ENCODE results near the gene ZFAND6.

ZFAND6 gene

DNA sequence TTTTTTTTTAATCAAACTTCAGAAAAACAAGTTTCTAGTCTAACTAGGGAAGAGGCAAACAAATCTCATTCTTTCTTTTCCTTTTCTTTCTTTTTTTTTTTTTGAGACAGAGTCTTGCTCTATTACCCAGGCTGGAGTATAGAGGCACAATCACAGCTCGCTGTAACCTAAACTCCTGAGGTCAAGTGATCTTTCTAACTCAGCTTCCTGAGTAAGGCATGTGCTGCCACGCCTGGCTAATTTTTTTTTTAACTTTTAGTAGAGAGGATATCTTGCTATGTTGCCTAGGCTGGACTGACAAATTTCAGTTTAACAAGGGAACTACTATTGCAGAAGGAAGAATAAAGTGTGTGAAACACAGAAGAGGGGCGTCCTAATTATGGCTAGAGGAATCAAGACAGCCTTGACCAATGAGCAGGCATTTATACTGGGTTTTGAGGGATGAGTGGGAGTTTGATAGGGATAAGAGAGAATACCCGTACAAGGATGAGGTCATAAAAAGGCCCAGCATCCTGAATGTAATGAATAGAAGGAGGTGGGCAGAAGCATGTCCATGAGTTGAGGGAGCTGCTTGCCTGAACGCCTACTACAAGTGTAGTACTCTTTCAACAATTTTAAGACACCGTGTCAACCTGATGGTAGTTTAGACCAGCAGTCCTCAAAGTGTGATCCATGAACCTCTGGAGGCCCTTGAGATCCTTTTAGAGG, 6.7 kb upstream of the ZFAND6 start:
- DNase-seq (ENCODE audit: low spot score): no peak

DNA sequence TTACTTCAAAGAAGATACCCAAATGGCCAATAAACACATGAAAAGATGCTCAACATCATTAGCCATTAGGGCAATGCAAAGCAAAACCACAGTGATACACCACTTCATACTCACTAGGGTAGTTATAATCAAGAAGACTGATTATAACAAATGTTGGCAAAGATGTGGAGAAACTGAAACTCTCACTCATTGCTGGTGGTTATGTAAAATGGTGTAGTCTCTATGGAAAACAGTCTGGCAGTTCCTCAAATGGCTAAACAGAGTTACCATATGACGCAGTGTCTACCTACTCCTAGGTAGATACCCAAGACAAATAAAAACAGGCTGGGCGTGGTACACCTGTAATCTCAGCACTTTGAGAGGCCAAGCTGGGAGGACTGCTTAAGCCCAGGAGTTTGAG, 3.5 kb upstream of the ZFAND6 start:
- no peak for DNase-seq (ENCODE audit: low spot score)

DNA sequence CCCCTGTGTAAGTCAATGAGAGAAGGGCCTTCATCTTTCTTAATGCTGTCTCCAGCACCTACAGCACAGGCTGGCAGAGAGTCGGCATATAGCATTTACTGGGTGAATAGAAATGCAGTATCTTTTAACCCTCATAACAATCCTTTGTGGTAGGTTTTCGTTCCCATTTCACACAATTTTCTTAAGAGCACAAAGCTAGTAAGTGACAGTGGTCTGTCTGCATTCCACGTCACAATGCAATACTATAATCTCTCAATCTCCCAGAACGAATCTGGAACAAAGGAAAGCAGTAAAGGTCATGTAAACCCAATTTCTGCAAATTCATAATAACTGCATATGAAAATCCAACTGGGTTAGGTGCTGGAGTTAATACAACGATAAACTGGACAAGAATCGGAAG, 1.4 kb upstream of the ZFAND6 start:
- DNase-seq (ENCODE audit: low spot score): no peak

DNA sequence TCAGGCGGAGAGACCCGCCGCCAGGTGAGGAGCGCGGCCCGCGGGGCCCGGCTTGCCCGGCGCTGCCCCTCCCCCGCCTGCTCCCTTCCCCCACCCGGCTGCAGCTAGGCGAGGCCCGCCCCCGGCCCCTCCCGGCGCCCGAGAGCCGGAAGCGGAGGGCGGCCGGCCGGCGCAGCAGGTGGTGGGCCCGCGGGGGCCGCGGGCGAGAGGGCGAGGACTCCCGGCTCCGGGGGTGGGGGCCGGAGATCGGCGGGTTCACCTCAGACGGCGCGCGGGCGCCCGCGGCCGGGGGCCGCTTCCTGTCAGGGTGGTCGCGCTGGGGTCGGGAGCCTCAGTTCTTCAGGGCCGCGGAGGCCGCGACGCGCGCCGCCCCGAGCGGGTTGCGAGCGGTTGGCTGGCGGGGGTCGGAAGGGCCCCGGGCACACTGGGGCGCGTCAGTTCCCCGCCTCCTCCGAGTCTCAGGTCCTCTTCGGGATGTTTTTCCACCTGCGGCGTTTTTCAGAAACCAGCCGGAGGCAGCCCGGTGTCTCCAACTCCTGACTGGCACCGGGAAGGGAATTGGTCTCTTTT, 395 bp downstream of the ZFAND6 start:
- DNase-seq (ENCODE audit: low spot score): peak; percentile 44

DNA sequence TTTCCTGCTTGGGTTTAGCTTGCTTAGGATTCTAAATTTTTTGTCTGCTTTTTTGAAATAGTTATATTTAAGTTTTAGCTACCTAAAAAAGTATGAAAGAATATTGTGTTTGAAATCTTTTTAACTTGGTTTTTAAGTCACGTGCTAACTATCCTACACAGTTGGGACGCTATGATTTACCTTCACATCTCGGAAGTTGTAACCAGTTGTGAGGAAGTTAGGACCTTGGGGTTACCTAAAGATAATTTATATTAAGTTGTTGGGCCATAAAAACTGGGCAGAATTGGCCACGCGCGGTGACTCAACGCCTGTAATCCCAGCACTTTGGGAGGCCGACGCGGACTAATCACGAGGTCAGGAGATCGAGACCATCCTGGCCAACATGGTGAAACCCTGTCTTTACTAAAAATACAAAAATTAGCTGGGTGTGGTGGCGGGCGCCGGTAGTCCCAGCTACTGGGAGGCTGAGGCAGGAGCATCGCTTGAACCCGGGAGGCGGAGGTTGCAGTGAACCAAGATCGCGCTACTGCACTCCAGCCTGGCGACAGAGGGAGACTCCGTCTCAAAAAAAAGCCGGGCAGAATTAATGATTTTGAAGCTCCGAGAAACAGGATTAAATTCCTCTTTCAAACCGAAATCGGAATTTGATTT, 1.0 kb downstream of the ZFAND6 start:
- peak; percentile 20 for DNase-seq (ENCODE audit: low spot score)

DNA sequence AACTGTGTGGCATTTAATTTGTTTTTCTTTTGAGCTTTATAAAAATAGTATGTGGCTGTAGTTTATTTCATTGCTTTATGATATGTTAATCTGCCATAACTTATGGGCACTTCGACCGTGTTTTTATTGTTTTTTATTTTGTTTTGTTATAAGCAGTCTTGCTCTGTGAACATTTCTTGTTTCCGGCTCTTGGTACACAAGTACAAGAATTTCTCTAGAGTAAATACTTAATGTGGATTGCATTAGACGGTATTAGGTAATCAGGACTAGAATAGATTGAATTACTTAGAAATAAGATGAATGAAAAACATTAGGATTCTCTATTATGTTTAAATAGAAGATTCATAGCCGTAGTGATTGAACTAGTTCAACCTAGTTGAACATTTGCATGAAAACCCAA, 2.1 kb downstream of the ZFAND6 start:
- DNase-seq (ENCODE audit: low spot score): no peak

DNA sequence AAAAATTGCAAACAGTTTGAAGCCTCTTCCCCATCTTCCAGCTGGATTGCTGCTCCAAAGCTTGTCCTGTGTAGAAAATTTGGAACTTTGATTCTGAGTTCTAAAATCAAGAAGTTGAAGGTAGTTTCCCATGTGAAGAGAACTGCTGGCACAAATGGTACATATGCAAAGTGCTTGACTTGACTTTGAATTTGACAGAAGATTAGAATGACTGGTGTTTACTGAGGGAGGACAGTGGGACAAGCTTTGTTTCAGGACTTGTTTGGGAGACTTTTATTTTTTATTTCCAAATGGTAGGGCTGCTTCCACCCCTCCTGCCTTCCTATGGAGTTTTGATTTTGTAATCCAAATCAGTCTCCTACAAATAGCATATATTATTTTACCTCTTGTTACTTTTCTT, 7.4 kb downstream of the ZFAND6 start:
- DNase-seq (ENCODE audit: low spot score): no peak

DNA sequence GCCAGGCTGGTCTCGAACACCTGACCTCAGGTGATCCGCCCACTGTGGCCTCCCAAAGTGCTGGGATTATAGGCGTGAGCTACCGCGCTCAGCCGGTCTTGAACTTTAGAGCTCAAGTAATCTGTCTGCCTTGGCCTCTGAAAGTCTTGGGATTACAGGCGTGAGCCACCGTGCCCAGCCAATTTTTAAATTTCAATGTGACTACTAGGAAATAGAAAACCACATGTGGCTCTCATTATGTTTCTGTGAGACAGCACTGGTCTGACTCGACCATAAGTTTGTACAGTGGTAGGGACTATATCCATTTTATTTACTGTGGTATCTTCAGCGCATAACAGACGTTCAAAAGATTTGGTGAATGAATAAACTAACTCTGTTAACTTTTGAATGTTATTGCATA, 9.1 kb downstream of the ZFAND6 start:
- no peak for DNase-seq (ENCODE audit: low spot score)

DNA sequence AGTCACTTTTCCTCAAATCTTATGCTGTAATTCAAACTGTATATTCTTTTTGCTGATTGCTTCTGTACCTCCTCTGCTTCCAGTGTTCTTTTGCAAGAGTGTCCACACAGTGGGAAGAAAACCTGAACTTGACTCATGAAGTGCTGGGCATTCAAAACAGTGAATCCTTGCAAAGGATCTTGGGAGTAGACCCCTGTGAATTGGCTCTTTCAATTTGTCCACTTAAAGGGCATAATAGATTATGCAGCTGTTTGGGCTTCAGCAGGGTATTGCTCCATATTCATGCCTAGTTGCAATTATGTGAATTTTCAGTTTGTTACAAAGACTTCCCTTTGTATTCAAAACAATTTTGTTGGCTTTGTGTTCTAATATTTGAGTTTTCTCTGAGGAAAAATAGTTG, 11.4 kb downstream of the ZFAND6 start:
- DNase-seq (ENCODE audit: low spot score): no peak

DNA sequence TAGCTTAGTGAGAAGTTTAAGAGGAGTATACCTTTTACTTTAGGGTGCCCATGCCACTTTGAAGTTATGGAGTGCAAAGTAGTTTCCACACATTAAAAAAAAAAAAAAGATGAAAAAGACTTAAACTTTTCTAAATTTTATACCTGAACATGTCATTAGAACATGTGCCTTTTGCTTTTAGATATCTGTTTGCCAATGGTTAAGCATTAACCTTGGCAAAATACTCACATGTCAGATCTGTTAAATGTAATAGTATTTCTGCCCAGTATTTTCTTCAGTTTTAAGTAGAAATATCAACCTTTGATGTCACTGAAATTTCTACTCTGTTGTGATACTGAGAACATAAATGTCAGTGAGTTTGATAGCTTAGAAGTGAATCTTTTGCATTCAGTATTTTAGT, 12.2 kb downstream of the ZFAND6 start:
- no peak for DNase-seq (ENCODE audit: low spot score)

DNA sequence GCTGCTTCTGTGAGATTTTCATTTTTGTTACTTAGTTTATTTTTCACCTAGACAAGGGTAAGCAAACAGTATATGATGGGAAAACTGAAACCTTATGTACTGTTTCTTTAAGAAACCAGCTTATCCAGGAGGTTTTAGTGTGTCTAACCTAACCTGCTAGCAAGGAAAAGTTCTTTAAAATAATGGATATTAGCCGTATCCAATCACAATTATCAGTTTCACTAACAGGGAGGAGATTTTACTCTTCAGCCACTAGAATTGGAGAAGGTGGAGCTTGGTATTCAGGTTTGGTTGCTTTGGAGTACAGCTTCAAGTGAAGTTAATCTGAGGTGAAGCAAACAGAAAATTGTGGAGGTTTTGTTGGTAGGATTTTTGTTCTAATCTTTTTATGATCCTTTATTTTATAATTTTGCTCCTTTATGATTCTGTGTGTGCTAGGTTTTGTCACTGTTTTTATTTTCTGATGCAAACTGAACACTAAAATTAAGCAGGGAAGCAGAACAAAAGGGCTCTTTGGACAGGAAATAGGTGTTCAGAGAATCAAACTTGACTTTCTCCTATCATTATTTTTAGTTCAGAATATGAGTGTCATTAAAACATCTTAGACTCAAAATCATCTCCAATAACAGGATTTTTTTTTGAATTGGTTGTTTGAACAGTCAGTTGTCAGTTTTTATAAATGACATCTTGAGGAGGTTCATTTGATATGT, 13.0 kb downstream of the ZFAND6 start:
- DNase-seq (ENCODE audit: low spot score): peak; percentile 67

DNA sequence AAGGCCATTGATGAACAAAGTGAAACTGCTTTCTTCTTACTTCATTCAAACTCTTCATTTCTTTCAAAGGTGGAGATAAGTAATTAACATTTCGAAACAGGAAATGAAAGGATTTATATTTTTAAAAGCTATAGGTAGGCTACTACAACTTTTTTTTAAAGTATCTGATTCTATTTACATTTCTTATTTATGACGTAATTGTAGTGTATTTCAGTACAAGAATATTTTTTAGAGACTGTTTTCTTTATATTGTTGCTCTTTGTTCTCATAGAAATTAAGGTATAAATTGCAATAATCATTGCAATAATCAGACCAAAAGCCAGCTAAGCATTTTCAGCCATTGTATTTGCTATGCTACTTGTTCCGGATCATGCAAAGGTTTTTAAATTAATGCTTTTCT, 13.7 kb downstream of the ZFAND6 start:
- DNase-seq (ENCODE audit: low spot score): no peak

DNA sequence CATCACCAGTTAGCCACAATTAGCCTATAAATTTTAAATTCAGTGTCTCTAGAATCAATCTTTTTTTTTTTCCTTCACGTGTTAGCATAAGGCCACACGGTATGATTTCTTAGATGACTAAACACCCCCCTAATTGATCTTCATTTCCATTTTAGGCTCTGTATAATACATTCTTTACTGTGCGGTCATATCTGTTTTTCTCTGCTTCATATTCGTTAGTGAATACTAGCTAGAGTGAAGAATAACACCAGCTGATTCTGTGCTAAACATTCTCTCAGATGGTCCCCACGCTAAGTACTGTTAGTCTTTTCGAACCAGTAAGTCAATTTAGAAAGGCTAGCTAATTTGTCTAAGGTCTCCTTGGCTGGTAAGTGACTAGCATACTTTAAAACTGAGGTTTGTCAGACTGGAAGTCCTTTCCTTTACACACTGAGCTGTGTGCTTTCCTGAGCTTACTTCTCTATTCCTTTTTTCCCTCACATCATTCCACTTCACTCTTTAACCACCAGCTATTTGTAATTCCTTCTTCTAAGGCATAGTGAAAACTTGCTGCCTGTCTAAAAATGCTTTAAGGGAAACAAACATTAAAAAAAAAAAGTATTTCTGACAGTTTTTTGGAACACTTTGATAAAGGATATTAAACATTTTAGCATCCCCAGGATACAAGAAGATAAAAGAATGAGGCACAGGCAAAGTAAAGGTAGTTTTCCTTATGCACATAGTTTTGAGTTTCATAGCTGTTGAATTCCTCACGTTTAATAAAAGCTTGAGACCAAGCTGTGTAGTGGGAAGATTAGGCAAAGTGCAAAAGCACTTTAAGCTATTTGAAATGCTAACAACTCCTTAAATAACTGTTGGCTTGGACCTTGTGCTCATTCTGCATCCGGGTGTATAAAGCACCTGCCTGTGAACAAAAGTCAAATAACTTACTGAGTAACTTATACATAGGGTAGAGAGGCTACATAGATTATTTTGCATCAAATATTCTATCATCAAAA, 17.1 kb downstream of the ZFAND6 start:
- no peak for DNase-seq (ENCODE audit: low spot score)

DNA sequence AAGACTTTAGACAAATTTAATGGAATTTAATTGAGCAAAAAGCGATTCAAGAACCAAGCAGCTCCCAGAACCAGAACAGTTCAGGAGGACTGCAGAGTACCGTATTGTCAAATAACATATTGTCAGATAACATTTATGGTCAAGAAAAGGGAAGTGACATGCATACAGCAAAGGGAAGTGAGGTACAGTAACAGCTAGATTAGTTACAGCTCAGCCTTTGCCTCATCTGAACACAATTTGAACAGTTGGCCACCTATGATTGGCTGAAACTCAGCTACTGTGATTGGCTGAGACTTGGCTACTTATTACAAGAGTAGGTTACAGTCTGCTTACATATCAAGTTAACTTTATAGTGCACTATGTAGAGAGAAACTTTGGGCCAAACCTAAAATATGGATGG, 21.9 kb downstream of the ZFAND6 start:
- no peak for DNase-seq (ENCODE audit: low spot score)

DNA sequence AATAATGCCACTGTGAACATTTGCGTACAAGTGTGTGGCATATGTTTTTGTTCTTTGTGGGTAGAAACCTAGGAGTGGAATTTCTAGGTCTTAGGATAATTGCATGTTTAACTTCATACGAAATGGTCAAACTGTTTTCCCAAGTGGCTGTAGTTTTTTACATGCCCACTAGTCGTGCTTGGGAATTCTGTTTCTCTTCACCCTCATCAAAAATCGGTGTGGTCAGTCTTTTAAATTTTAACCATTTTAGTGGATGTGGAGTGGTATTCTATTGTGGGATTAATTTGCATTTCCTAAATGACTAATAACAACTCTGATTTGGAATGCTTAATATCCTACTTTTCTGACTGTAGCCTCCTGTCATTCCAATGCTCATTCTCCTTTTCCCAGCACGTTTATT, 27.6 kb downstream of the ZFAND6 start:
- no peak for DNase-seq (ENCODE audit: low spot score)

DNA sequence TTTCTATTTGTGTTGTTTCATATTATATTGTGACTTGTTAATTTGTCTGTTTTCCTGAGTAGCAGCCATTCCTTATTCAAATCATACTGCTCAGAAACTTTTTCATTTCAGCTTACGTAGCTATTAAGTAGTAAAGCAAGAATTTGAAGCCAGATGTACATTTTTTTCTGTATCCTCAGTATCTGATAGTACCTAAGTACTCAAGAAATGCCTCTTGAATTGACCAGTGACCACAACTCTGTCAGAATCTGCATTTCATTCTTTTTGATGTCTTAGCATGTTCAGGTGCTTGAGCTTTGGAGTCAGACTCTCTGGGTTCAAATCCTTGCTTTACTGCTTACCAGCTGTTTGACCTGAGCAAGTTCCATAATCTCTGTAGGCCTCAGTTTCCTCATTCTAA, 30.6 kb downstream of the ZFAND6 start:
- no peak for DNase-seq (ENCODE audit: low spot score)

DNA sequence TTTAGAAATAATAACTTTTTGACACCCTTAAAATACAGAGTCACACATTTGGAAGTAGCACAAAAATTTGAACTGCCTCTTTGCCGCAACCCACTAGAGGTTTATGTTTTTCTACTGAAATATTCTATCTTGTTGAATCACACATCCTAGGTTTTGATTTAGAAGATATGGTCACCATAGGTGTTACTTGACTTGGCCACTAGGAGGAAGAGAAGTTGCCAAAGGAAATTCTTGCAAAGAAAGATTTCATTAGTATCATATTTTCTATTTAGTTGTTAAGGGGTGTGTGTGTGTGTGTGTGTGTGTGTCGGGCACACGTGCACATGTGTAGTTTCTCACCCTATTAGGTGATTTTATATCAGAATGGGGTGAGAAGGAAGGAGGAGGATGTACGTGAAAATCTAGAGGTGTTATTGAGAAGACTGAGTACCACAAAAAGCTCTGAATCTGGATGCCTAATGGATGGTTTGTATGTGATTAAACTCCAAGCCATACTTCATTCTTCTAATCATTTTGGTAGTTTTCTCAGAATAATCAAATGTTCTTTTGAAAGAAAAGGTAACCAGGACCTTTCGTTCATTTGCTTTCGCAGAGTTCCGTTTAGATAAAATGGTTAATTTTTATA, 31.5 kb downstream of the ZFAND6 start:
- no peak for DNase-seq (ENCODE audit: low spot score)

DNA sequence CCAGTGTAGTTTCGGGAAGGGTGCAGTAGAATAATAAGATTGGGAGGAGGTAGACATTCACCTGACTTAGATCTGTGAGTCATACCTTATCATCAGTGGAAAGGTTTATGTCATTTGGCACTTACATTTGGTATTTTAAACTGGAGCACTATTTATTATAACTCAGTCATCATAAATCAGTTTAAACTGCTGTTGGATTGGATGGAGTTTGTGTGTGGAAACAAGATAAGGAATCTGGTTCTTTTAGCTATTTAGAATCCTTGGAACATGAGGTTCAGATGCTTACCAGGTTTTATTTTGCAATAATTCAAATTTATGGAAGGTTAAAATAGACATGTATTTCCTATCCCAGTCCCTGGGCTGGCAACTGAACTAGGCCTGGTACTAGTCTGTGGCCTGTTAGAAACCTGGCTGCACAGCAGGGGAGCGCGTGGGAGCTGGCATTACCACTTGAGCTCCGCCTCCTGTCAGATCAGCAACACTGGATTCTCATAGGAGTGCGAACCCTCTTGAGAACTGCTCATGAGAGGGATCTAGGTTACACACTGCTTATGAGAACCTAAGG, 34.5 kb downstream of the ZFAND6 start:
- DNase-seq (ENCODE audit: low spot score): no peak

DNA sequence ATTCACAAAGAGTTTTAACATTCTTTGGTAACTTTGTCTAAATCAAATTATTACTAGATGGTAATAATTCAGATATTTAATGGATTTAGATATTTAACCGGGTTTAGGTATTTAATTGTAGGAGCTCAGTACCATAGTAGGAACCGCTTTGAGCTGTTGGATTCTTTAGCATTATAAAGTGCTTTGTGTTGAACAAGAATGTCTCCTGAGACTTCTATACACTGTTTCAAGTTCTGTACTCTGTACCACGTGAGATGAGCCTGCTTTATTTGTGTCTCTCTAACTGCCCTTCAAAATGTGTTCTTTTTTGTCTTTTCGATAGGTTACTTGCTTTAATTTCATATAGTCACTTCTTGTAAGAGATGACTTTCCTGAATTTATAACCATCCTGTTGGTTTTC, 36.0 kb downstream of the ZFAND6 start:
- no peak for DNase-seq (ENCODE audit: low spot score)

DNA sequence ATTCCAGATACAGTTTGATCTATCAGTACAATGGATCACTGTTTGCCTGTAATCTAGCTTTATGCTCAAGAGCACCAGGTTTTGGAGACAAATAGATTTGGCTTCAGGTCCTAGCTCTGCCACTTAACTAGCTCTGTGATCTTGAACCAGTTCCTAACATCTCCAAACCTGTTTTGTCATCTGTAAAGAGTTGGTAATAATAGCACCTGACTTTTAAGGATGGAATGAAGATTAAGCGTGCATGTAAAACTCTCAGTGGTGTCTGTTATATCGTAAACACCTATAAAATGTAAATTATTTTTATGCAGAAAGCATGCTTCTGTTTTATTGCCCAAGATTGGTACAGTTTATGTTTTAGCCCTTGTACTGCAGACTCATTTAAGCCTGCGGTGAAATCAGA, 36.5 kb downstream of the ZFAND6 start:
- DNase-seq (ENCODE audit: low spot score): no peak

DNA sequence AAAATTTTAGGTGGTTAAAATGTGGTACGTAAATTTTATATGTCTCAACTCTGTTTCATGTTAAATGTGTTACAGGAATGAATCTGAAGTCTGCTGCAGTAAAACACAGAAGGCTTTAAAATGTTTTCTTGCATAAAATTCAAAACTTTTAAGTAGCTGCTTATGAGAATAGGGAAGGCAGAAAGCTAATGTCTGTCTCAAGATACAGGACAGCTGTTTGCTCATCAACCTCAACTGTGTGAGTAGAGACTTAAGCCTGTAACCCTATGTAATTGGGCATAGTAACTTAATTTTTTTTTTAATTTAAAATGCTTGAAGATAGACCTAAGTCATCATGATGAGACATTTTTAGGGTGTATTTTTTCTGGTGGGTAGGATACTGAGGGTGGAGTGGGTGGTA, 38.9 kb downstream of the ZFAND6 start:
- no peak for DNase-seq (ENCODE audit: low spot score)

All from CD4-positive, alpha-beta T cell treated with Interleukin-15 for 4 hours (primary cell).